GM12873 (cell line): Measurements from ENCODE around the gene KRTAP10-7.
"Not testable (repeated sequence)": the region's sequence is repeated elsewhere in the genome, so short reads cannot be mapped to it uniquely, and the experiment has no call there.

Source experiments
- CTCF ChIP-seq: IDR thresholded peaks from 2 replicates; pipeline ENCODE4 v1.5.1; 2012; ENCODE audit warnings: low read depth, mild to moderate bottlenecking, moderate library complexity, low read length, control low read depth; ENCODE audit not compliant: insufficient read depth; ENCODE audit errors: missing control alignments

Gene KRTAP10-7

GRCh38 chr21:44600118-44600978 lies at the start of gene KRTAP10-7:
TSS of gene KRTAP10-7 (plus strand) at chr21:44600597. CDS start at chr21:44600622, 25 bp downstream.
- TF ChIP-seq CTCF = not testable (repeated sequence)

- TF ChIP-seq CTCF = no peak
Observed at GRCh38 chr21:44550807-44551206, 49.6 kb upstream of the KRTAP10-7 start.

- TF ChIP-seq CTCF = no peak
Observed at GRCh38 chr21:44551340-44551961, 48.9 kb upstream of the KRTAP10-7 start, which contains the start of gene KRTAP10-2. TSS of gene KRTAP10-2 (minus strand) at chr21:44551505. CDS start at chr21:44551458, 47 bp downstream.

- no peak for TF ChIP-seq CTCF
Observed at GRCh38 chr21:44552136-44552535, 48.3 kb upstream of the KRTAP10-7 start.

- no peak for TF ChIP-seq CTCF
Observed at GRCh38 chr21:44552681-44553080, 47.7 kb upstream of the KRTAP10-7 start.

- TF ChIP-seq CTCF = no peak
Observed at GRCh38 chr21:44555200-44555875, 45.1 kb upstream of the KRTAP10-7 start.

GRCh38 chr21:44556879-44557278 lies 43.5 kb upstream of the KRTAP10-7 start:
- no peak for TF ChIP-seq CTCF
